ENCODE data around the gene TAOK1. TPM values are rescaled to one million over a fixed set of nuclear protein-coding genes. Genes with fewer than 3 reads are reported as not detected.

Gene TAOK1
- total and polyA plus RNA-seq, 12 donors = 6.4 to 66.3 (median 46.6) TPM

DNA sequence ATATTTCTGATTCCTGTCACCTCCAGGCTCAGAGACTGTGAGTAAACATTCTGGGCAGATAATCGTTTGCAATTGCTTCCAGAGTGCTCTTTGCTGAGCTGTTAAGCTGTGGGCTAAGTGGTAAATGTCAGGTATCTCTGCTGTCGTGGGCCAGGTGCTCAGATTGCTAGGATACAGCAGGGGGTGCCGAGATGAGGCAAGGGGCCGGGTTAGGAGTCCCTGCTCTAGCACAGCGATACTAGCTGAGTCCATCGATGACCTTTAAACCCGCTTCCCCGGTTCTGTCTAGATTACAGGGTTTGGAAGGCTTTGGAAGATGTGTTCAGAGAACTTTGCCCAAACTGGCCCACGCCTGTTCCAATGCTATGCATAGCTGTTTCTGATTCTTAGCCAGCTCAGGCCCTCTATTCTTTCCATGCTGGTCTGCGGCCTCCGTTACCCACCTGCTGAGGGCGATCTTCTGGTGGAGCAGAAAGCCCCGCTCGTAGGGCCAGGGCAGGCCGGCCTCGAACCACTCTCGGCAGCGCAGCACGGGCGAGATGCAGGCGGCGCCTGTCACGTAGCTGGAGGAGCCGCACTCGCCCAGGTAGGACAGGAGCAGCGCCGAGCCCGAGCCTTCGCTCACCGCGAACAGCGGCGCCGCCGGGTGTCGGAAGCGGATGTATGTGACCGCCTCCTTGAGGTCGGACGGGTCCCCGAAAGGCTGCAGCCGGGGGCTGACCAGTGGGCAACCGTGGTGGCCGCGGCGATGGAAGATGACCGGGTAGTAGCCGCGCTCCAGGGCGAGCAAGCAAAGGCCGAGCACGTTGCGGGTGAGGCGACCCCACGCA lies 175.7 kb downstream of the TAOK1 start:
- Histone ChIP-seq H3K27me3 (no peaks in the 10 kb centered on the region), H3K9me3 (replicated peaks in 1 of 3) (no peaks in the 10 kb centered on the region), H3K27ac (peak overlapping the region in 2 of 5 donors; percentile 83 to 94), H3K4me1 (replicated peaks in 1 of 2) (peaks cover 26 to 39% of the 10 kb centered on the region in 2 donors), H3K36me3 (replicated peaks in 1 of 2) (no peaks in the 10 kb centered on the region), H3K4me3 (peak overlapping the region in 2 of 4 donors; percentile 7 to 63)
- WGBS, 4 donors = 34 to 65% (median 37%) methylated on average over 2 to 55 of the region's 55 CpGs
- DNase-seq = peak in 4 of 7 donors; percentile 12 to 56 (median 36)
- intact Hi-C loops (cut with DNase I) = no loop called here
- TF ChIP-seq POLR2A (IDR thresholded peaks at IDR 0.05) = no peak
- TF ChIP-seq, protein P1, sequence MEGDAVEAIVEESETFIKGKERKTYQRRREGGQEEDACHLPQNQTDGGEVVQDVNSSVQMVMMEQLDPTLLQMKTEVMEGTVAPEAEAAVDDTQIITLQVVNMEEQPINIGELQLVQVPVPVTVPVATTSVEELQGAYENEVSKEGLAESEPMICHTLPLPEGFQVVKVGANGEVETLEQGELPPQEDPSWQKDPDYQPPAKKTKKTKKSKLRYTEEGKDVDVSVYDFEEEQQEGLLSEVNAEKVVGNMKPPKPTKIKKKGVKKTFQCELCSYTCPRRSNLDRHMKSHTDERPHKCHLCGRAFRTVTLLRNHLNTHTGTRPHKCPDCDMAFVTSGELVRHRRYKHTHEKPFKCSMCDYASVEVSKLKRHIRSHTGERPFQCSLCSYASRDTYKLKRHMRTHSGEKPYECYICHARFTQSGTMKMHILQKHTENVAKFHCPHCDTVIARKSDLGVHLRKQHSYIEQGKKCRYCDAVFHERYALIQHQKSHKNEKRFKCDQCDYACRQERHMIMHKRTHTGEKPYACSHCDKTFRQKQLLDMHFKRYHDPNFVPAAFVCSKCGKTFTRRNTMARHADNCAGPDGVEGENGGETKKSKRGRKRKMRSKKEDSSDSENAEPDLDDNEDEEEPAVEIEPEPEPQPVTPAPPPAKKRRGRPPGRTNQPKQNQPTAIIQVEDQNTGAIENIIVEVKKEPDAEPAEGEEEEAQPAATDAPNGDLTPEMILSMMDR (IDR thresholded peaks at IDR 0.05) = no peak

- TF ChIP-seq, protein P1 (IDR thresholded peaks at IDR 0.05) = peak in 1 of 6 experiments; percentile 1
- TF ChIP-seq POLR2A (IDR thresholded peaks at IDR 0.05) = peak; percentile 31 to 36
- Histone ChIP-seq H3K27me3 (no peaks in the 10 kb centered on the region), H3K27ac (peak within 1 kb of the TSS; percentile 30 to 94 (median 77)), H3K4me1 (replicated peaks in 1 of 2) (peaks cover 23 to 34% of the 10 kb centered on the region in 2 donors), H3K4me3 (peak within 1 kb of the TSS; percentile 9 to 63 (median 31)), H3K9me3 (replicated peaks in 1 of 3) (no peaks in the 10 kb centered on the region), H3K36me3 (replicated peaks in 1 of 2) (no peaks in the 10 kb centered on the region)
- intact Hi-C loops (cut with DNase I) = no loop called here
- 0 to 2% (median 1%) methylated on average over 2 to 94 of the region's 94 CpGs for WGBS, 4 donors
- peak; percentile 53 to 72 (median 65) for DNase-seq
Measured at GRCh38 chr17:29566473-29567303, 176.5 kb downstream of the TAOK1 start, which contains the start of gene ABHD15. TSS of gene ABHD15 (minus strand) at chr17:29567037. CDS start at chr17:29566966, 71 bp downstream.

DNA sequence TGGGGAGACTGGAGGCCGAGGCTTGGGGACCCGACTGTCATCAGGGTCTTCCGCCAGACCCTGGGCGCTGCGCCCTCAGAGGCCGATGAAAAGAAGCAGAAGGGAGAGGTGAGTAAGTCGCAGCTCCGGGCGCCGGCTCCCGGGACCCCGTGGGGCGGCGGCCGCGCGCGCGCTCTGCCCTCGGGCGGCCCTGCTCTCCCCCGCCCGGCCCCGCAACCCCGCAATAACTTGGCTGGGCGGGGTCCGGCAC lies 177.1 kb downstream of the TAOK1 start:
- Histone ChIP-seq H3K27me3 (no peaks in the 10 kb centered on the region), H3K27ac (peak overlapping the region in 4 of 5 donors; percentile 62 to 94 (median 80)), H3K4me3 (peak overlapping the region in 3 of 4 donors; percentile 29 to 63 (median 33)), H3K36me3 (replicated peaks in 1 of 2) (no peaks in the 10 kb centered on the region), H3K9me3 (replicated peaks in 1 of 3) (no peaks in the 10 kb centered on the region), H3K4me1 (replicated peaks in 1 of 2) (peaks cover 27 to 36% of the 10 kb centered on the region in 2 donors)
- WGBS, 4 donors = 0 to 1% (median 0%) methylated on average over 1 to 27 of the region's 27 CpGs; no CpG with 5 or more reads in 1 of the 4 donors
- no peak for DNase-seq
- intact Hi-C loops (cut with DNase I) = no loop called here
- peak in 1 of 2 donors; percentile 9 for TF ChIP-seq POLR2A (IDR thresholded peaks at IDR 0.05)
- TF ChIP-seq, protein P1 (IDR thresholded peaks at IDR 0.05) = no peak

Measured in adrenal gland (tissue), 12 donors.